ENCODE results near the gene RNF126. TPM values are rescaled to one million over a fixed set of nuclear protein-coding genes. Genes with fewer than 3 reads are reported as not detected.
A peak's percentile ranks its signal among the peaks of the same experiment; 100 is the strongest.
"Not testable (repeated sequence)": the region's sequence is repeated elsewhere in the genome, so short reads cannot be mapped to it uniquely, and the experiment has no call there.

Gene RNF126
- total RNA-seq, 2 donors from 2014 or later, result 24.5 to 27.1 TPM

GRCh38 chr19:634975-635652 is 27.9 kb downstream of the RNF126 start:
- intact Hi-C loops (cut with DNase I), result loop anchor here in 1 of 2 donors (10.0 kb wide), 1 partner anchor 60 kb away; the partner anchor contains the start of gene BSG
- DNase-seq (ENCODE audit: low spot score), result no peak

GRCh38 chr19:633786-634639 is 29.0 kb downstream of the RNF126 start:
- intact Hi-C loops (cut with DNase I), result loop anchor here in 1 of 2 donors (10.0 kb wide), 1 partner anchor 59 kb away; the partner anchor contains the start of gene BSG
- no peak for DNase-seq (ENCODE audit: low spot score)

- peak; percentile 100 for DNase-seq (ENCODE audit: low spot score)
- intact Hi-C loops (cut with DNase I), result loop anchor here in 1 of 2 donors (10.0 kb wide), 1 partner anchor 58 kb away; the partner anchor contains the start of gene BSG
These were observed 29.8 kb downstream of the RNF126 start, which contains the start of gene POLRMT for GRCh38 chr19:633068-633785. Gene POLRMT, minus strand, starts transcription at chr19:633537. Its CDS starts 25 bp downstream, at chr19:633512.

- no peak for DNase-seq (ENCODE audit: low spot score)
- intact Hi-C loops (cut with DNase I), result loop anchor here in 1 of 2 donors (10.0 kb wide), 1 partner anchor 58 kb away; the partner anchor contains the start of gene BSG
These were observed 30.4 kb downstream of the RNF126 start for GRCh38 chr19:632579-633067.

GRCh38 chr19:629961-630714 is 32.9 kb downstream of the RNF126 start:
- DNase-seq (ENCODE audit: low spot score), result no peak
- intact Hi-C loops (cut with DNase I), result loop anchor here in 1 of 2 donors (10.0 kb wide), 1 partner anchor 55 kb away; the partner anchor contains the start of gene BSG

GRCh38 chr19:629515-629914 is 33.5 kb downstream of the RNF126 start:
- intact Hi-C loops (cut with DNase I); DNase-seq (ENCODE audit: low spot score): not testable (repeated sequence)

DNA sequence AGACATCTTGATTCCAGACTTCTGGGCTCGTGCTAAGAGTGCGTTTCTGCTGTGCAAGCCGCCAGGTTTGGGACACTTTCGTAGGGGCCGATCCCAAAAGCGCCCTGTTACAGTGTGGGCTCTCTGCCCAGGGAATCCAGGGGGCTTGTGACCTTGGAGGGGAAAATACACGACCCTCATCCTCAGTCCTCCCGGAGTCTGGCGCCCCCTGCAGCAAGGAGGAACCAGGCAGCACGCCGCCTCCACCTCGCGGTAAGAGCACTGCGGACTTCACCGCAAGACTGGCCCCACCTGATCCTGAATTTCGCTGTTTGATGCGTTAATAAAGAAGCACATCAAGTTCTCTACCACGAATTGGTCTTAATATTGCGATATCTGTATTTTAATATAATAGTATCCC is 34.8 kb downstream of the RNF126 start:
- intact Hi-C loops (cut with DNase I), result no loop called here
- DNase-seq (ENCODE audit: low spot score), result no peak

- DNase-seq (ENCODE audit: low spot score); intact Hi-C loops (cut with DNase I): not testable (repeated sequence)
These were observed 36.4 kb downstream of the RNF126 start for GRCh38 chr19:626566-626965.

DNA sequence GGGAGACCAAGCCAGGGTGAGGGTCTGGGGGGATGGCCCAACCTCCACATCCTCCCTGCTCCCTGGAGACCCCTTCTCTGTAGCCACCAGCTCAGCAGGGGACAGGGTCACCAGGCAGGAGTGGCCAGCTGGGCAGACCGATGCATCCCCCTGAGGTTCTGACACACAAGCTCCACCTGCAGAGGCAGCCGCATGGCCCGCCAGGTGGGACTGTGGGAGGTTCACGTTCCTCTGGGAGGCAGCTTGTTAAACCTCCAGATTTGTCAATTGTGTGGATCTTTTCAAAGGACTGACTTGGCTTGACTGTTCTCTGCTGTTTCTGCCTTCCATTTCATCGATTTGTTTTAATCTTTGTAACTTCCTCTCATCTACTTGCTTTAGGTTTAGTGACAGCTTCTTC is 37.8 kb downstream of the RNF126 start:
- intact Hi-C loops (cut with DNase I), result no loop called here
- DNase-seq (ENCODE audit: low spot score), result no peak

GRCh38 chr19:624433-625109 is 38.4 kb downstream of the RNF126 start:
- intact Hi-C loops (cut with DNase I), result no loop called here
- DNase-seq (ENCODE audit: low spot score), result no peak

DNA sequence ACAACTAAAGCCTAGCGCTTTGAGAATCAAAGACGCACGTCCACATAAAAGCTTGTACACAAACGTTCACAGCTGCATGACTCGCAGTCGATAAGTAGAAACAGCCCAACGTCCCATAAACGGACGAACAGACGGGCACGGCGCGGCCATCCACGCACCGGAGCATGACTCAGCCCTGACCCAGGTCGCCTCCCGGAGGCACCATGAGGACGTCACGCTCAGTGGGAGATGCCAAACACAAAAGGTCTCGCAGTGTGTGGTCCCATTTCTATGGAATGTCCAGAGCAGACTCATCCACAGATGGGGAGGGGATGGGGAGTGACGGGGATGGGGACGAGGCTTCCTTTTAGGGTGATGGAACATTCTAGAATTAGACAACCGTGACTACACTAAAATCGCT is 39.0 kb downstream of the RNF126 start:
- DNase-seq (ENCODE audit: low spot score), result no peak

GRCh38 chr19:623175-623916 is 39.7 kb downstream of the RNF126 start:
- no peak for DNase-seq (ENCODE audit: low spot score)
- intact Hi-C loops (cut with DNase I), result no loop called here

More for the DNA sequence above, 39.0 kb downstream of the RNF126 start:
- intact Hi-C loops (cut with DNase I), result no loop called here

DNA sequence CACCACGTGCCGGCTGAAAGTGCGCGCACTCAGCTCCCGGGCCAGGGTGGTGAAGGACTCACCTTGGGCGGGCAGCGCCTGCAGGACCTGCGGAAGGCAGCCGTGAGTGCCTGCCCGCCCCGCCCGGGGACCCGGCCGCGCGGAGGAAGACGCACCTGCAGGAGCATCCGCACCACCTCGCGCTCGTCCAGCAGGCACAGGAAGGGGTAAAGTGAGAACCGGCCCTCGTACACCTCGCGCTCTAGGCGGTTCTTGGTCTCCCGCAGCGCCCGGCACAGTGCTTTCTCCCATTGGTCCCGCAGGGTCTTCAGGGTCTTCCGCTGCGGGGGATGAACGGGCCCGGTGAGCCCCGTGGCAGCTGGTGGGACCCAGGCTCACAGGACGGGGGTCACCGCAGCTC is 40.3 kb downstream of the RNF126 start:
- intact Hi-C loops (cut with DNase I), result no loop called here

GRCh38 chr19:621819-622218 is 41.2 kb downstream of the RNF126 start:
- intact Hi-C loops (cut with DNase I), result no loop called here
- DNase-seq (ENCODE audit: low spot score), result no peak

More for the DNA sequence above, 40.3 kb downstream of the RNF126 start:
- no peak for DNase-seq (ENCODE audit: low spot score)

DNA sequence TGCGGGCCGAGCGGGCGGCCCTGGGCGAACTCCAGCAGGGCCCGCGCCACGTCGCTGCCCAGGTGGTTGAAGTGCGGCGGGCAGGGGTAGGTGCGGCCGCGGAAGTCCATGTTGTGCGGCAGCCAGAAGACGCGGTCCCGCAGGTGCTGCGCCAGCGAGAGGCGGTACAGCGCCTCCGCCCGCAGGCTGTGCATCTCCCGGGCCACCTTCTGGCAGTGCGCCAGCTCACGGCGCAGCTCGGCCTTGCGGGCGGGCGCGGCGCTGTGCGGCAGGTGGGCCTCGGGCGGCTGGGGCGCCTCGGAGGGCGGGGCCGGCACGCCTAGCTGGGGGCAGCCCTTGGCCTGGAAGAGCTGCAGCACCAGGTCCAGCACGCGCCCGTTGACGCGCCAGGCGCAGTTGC is 41.8 kb downstream of the RNF126 start:
- intact Hi-C loops (cut with DNase I); DNase-seq (ENCODE audit: low spot score): not testable (repeated sequence)

GRCh38 chr19:620166-620862 is 42.7 kb downstream of the RNF126 start:
- intact Hi-C loops (cut with DNase I), result no loop called here
- peak; percentile 78 for DNase-seq (ENCODE audit: low spot score)

Data from posterior vena cava (tissue), 2 donors.